MM.1S (cell line): ENCODE data around the gene RAB11FIP4.

Experiments used
- EZH2 ChIP-seq: fragments of 300-600 bp; sonication (generic); optimal IDR thresholded peaks from 2 replicates; pipeline ENCODE3; 2017; ENCODE audit warnings: low read depth, mild to moderate bottlenecking, antibody characterized with exemption, low read length, mixed read lengths
- EZH2phosphoT487 ChIP-seq: fragments of 300-600 bp; sonication (generic); IDR thresholded peaks from 2 replicates; pipeline ENCODE4 v1.6.1; 2018; ENCODE audit warnings: antibody characterized with exemption, low read length
- TF ChIP-seq, protein P1 (sequence below): fragments of 300-600 bp; sonication (generic); IDR thresholded peaks from 2 replicates; pipeline ENCODE4 v1.5.1; 2016; ENCODE audit warnings: antibody characterized with exemption, low read length, mixed read lengths

GRCh38 chr17:31394544-31394943 is 3.1 kb downstream of the RAB11FIP4 start:
- TF ChIP-seq EZH2 = no peak
- TF ChIP-seq, protein P1, sequence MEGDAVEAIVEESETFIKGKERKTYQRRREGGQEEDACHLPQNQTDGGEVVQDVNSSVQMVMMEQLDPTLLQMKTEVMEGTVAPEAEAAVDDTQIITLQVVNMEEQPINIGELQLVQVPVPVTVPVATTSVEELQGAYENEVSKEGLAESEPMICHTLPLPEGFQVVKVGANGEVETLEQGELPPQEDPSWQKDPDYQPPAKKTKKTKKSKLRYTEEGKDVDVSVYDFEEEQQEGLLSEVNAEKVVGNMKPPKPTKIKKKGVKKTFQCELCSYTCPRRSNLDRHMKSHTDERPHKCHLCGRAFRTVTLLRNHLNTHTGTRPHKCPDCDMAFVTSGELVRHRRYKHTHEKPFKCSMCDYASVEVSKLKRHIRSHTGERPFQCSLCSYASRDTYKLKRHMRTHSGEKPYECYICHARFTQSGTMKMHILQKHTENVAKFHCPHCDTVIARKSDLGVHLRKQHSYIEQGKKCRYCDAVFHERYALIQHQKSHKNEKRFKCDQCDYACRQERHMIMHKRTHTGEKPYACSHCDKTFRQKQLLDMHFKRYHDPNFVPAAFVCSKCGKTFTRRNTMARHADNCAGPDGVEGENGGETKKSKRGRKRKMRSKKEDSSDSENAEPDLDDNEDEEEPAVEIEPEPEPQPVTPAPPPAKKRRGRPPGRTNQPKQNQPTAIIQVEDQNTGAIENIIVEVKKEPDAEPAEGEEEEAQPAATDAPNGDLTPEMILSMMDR = no peak
- no peak for TF ChIP-seq EZH2phosphoT487
